H1 (cell line): ENCODE data around the gene DCN. TPM values are rescaled to one million over a fixed set of nuclear protein-coding genes. Genes with fewer than 3 reads are reported as not detected.

Experiments
- CTCF ChIA-PET: fragments of 300-600 bp; sonication (Branson Sonifier 250); formaldehyde crosslinking; loops from one replicate; lab custom pipeline; 2021; ENCODE audit not compliant: partially characterized antibody; lab: Charles Lee
- POLR2A ChIA-PET: fragments of 300-600 bp; sonication (Branson Sonifier 250); formaldehyde crosslinking; loops from one replicate; lab custom pipeline; 2021; ENCODE audit warnings: inconsistent platforms; ENCODE audit not compliant: partially characterized antibody; lab: Charles Lee
- DNase-seq, 2 experiments: peaks; one replicate each; pipeline versions ENCODE4 v3.0.0 to v3.0.0-alpha.2; 2010 to 2022; ENCODE audit warnings: low spot score in 2 of 2, low read depth in 1 of 2, mixed read lengths in 1 of 2
- FAIRE-seq: peaks from 2 replicates; lab custom pipeline; 2011; peaks lifted over from hg19 to GRCh38; lab: Jason Lieb, UNC
- H2AFZ ChIP-seq: 2 replicates; pipeline ENCODE4 v1.8.1; 2012; ENCODE audit warnings: low read length, inconsistent platforms
- H2AK5ac ChIP-seq: 2 replicates; pipeline ENCODE4 v1.6.1; 2013; ENCODE audit warnings: low read depth, low read length
- H2BK120ac ChIP-seq: replicated peaks from 2 replicates; pipeline ENCODE3; 2013; ENCODE audit warnings: low read depth, low read length, inconsistent platforms
- H2BK12ac ChIP-seq: 2 replicates; pipeline ENCODE4 v1.6.1; 2013; ENCODE audit warnings: low read depth, low read length
- H2BK15ac ChIP-seq: 2 replicates; pipeline ENCODE4 v1.6.1; 2013; ENCODE audit warnings: low read length
- H2BK20ac ChIP-seq: 2 replicates; pipeline ENCODE4 v1.6.1; 2013; ENCODE audit warnings: low read length
- H2BK5ac ChIP-seq: 2 replicates; pipeline ENCODE4 v1.6.1; 2013; ENCODE audit warnings: low read depth, low read length
- H3K14ac ChIP-seq: 2 replicates; pipeline ENCODE4 v1.6.1; 2013; ENCODE audit warnings: inconsistent platforms; ENCODE audit not compliant: insufficient read length
- H3K18ac ChIP-seq: 2 replicates; pipeline ENCODE4 v1.6.1; 2013; ENCODE audit warnings: low read length; ENCODE audit errors: extremely low read depth
- H3K23ac ChIP-seq: 2 replicates; pipeline ENCODE4 v1.6.1; 2013; ENCODE audit warnings: inconsistent platforms; ENCODE audit not compliant: insufficient read length
- H3K23me2 ChIP-seq: 2 replicates; pipeline ENCODE4 v1.6.1; 2013; ENCODE audit warnings: low read depth, low read length
- H3K27ac ChIP-seq: 2 replicates; pipeline ENCODE4 v1.6.1; 2011; ENCODE audit warnings: low read depth, low read length, inconsistent platforms
- H3K27me3 ChIP-seq, 4 experiments: replicated peaks in 1 of 4; 1 replicate in 1 of 4; 2 replicates in 3 of 4; pipeline versions ENCODE4 v1.6.1 to v1.8.1; 2011 to 2013; ENCODE audit warnings: low read length in 3 of 4, mild to moderate bottlenecking in 3 of 4, inconsistent platforms in 2 of 4, mixed read lengths in 2 of 4, moderate library complexity in 1 of 4; ENCODE audit not compliant: control insufficient read depth in 3 of 4, insufficient read depth in 3 of 4; ENCODE audit errors: extremely low read depth in 1 of 4
- H3K36me3 ChIP-seq, 4 experiments: 2 replicates each; pipeline versions ENCODE4 v1.6.1 to v1.8.1; 2011 to 2013; ENCODE audit warnings: mild to moderate bottlenecking in 4 of 4, low read length in 3 of 4, moderate library complexity in 2 of 4, control low read depth in 1 of 4, inconsistent platforms in 1 of 4; ENCODE audit not compliant: insufficient read depth in 4 of 4, control insufficient read depth in 2 of 4
- H3K4ac ChIP-seq: replicated peaks from 2 replicates; pipeline ENCODE3; 2013; ENCODE audit warnings: low read length, low read depth, mixed read lengths, inconsistent platforms; ENCODE audit not compliant: insufficient read length
- H3K4me1 ChIP-seq, 4 experiments: replicated peaks in 1 of 4; 1 replicate in 1 of 4; 2 replicates in 3 of 4; pipeline versions ENCODE4 v1.6.1 to v1.8.1; 2011 to 2013; ENCODE audit warnings: low read length in 3 of 4, inconsistent platforms in 2 of 4, mixed read lengths in 1 of 4; ENCODE audit not compliant: insufficient read depth in 4 of 4, control insufficient read depth in 3 of 4
- H3K4me2 ChIP-seq, 2 experiments: 2 replicates each; pipeline versions ENCODE4 v1.6.1 to v1.8.1; 2011 to 2013; ENCODE audit warnings: low read depth in 2 of 2, low read length in 2 of 2, control low read depth in 1 of 2, inconsistent platforms in 1 of 2, mild to moderate bottlenecking in 1 of 2; ENCODE audit not compliant: insufficient read depth in 1 of 2
- H3K4me3 ChIP-seq, 4 experiments: fragments of 200-600, 300-600 bp in 1 of 4; sonication (generic), shearing (Covaris generic), sonication (Bioruptor Twin) in 1 of 4; 2 replicates each; pipeline versions ENCODE4 v1.5.1 to v1.8.1; 2011 to 2016; ENCODE audit warnings: low read length in 4 of 4, low read depth in 3 of 4, control low read depth in 2 of 4, inconsistent platforms in 2 of 4, mild to moderate bottlenecking in 2 of 4, mixed read lengths in 1 of 4, moderate library complexity in 1 of 4; ENCODE audit not compliant: insufficient read depth in 2 of 4; ENCODE audit errors: extremely low read depth in 1 of 4
- H3K56ac ChIP-seq: replicated peaks from 2 replicates; pipeline ENCODE3; 2013; ENCODE audit warnings: low read depth, mild to moderate bottlenecking, mixed read lengths, low read length, inconsistent platforms; ENCODE audit not compliant: insufficient read length
- H3K79me1 ChIP-seq: 2 replicates; pipeline ENCODE4 v1.6.1; 2013; ENCODE audit warnings: low read depth, low read length, control low read depth
- H3K79me2 ChIP-seq, 2 experiments: 2 replicates each; pipeline versions ENCODE4 v1.6.1 to v1.8.1; 2012 to 2013; ENCODE audit warnings: low read length in 2 of 2, mild to moderate bottlenecking in 2 of 2, inconsistent platforms in 1 of 2; ENCODE audit not compliant: insufficient read depth in 2 of 2, control insufficient read depth in 1 of 2
- H3K9ac ChIP-seq, 4 experiments: replicated peaks in 1 of 4; 1 replicate in 1 of 4; 2 replicates in 3 of 4; pipeline versions ENCODE4 v1.6.1 to v1.8.1; 2011 to 2013; ENCODE audit warnings: low read depth in 3 of 4, low read length in 3 of 4, control low read depth in 2 of 4, mild to moderate bottlenecking in 2 of 4, moderate library complexity in 2 of 4, inconsistent platforms in 1 of 4; ENCODE audit errors: extremely low read depth in 1 of 4
- H3K9me3 ChIP-seq, 2 experiments: 2 replicates each; pipeline versions ENCODE4 v1.6.1 to v1.8.1; 2012 to 2013; ENCODE audit warnings: mild to moderate bottlenecking in 2 of 2, moderate library complexity in 2 of 2, control low read depth in 1 of 2, inconsistent platforms in 1 of 2, low read depth in 1 of 2, low read length in 1 of 2, mixed read lengths in 1 of 2; ENCODE audit not compliant: insufficient read depth in 2 of 2
- H4K20me1 ChIP-seq, 2 experiments: replicated peaks in 1 of 2; 2 replicates each; pipeline versions ENCODE3 to v1.8.1; 2011 to 2013; ENCODE audit warnings: inconsistent platforms in 2 of 2, low read length in 2 of 2, mild to moderate bottlenecking in 1 of 2; ENCODE audit not compliant: insufficient read depth in 2 of 2, control insufficient read depth in 1 of 2
- H4K5ac ChIP-seq: 2 replicates; pipeline ENCODE4 v1.6.1; 2013; ENCODE audit warnings: low read length, low read depth, mixed read lengths, inconsistent platforms; ENCODE audit not compliant: insufficient read length
- H4K8ac ChIP-seq: 2 replicates; pipeline ENCODE4 v1.8.0; 2013; ENCODE audit warnings: mild to moderate bottlenecking, moderate library complexity, low read length, inconsistent platforms; ENCODE audit not compliant: insufficient read depth; ENCODE audit errors: extremely low read depth
- H4K91ac ChIP-seq: replicated peaks from 2 replicates; pipeline ENCODE3; 2013; ENCODE audit warnings: low read length, mixed read lengths, inconsistent platforms; ENCODE audit not compliant: insufficient read length
- ASH2L ChIP-seq: fragments of 200-600, 300-600 bp; sonication (generic); IDR thresholded peaks from one replicate; pipeline ENCODE4 v1.7.1; 2017; ENCODE audit warnings: low read length
- CREB1 ChIP-seq: IDR thresholded peaks from 2 replicates; pipeline ENCODE4 v1.6.1; 2012; ENCODE audit warnings: inconsistent platforms
- CTBP2 ChIP-seq: IDR thresholded peaks from 2 replicates; pipeline ENCODE4 v1.7.0; 2011; ENCODE audit warnings: borderline replicate concordance, mild to moderate bottlenecking, moderate library complexity, mixed read lengths, low read length; ENCODE audit not compliant: insufficient read depth, insufficient read length
- HDAC2 ChIP-seq, 2 experiments: fragments of 300-600 bp in 1 of 2; sonication (generic) in 1 of 2; IDR thresholded peaks; 2 replicates each; pipeline ENCODE4 v1.6.1; 2011 to 2012; ENCODE audit warnings: low read depth in 2 of 2, low read length in 2 of 2, mild to moderate bottlenecking in 2 of 2, moderate library complexity in 2 of 2, borderline replicate concordance in 1 of 2, inconsistent platforms in 1 of 2
- KDM4A ChIP-seq: IDR thresholded peaks from one replicate; pipeline ENCODE4 v1.7.1; 2012; ENCODE audit warnings: low read depth, mild to moderate bottlenecking, moderate library complexity, low read length, inconsistent platforms; ENCODE audit not compliant: severe bottlenecking
- POLR2A ChIP-seq, 2 experiments: IDR thresholded peaks; 1 replicate in 1 of 2; 2 replicates in 1 of 2; pipeline ENCODE4 v1.6.1; 2011; ENCODE audit warnings: low read depth in 2 of 2, low read length in 2 of 2, mild to moderate bottlenecking in 2 of 2; ENCODE audit errors: control extremely low read depth in 1 of 2
- POLR2AphosphoS5 ChIP-seq: IDR thresholded peaks from 2 replicates; pipeline ENCODE4 v1.6.1; 2011; ENCODE audit warnings: low read depth, low read length
- RAD21 ChIP-seq, 2 experiments: IDR thresholded peaks in 1 of 2; conservative IDR thresholded peaks in 1 of 2; 2 replicates each; pipeline ENCODE4 v1.6.1; 2011; ENCODE audit warnings: low read depth in 2 of 2, low read length in 2 of 2, improper control_type of control experiment in 1 of 2, inconsistent platforms in 1 of 2, mild to moderate bottlenecking in 1 of 2, moderate library complexity in 1 of 2
- TAF7 ChIP-seq: optimal IDR thresholded peaks from 2 replicates; pipeline ENCODE3; 2011; ENCODE audit warnings: low read depth, mild to moderate bottlenecking, inconsistent platforms, low read length, moderate library complexity, borderline replicate concordance
- polyA plus RNA-seq, 7 experiments: library from polyadenylated mRNA; depleted of rRNA in 3 of 7; stranded (reverse) in 5 of 7; unstranded in 2 of 7; fragments of >200 nt in 5 of 7; fragments of 200-250 nt in 2 of 7; gene quantifications; 1 replicate in 5 of 7; 2 replicates in 1 of 7; 4 replicates in 1 of 7; pipeline versions ENCODE4 v1.2.1 to v1.2.3, GENCODE V29; 2011 to 2013; ENCODE audit warnings: missing spikeins in 2 of 7, mixed read lengths in 2 of 7
- total RNA-seq: library from RNA; stranded (reverse); fragmentation: NEBNext Ultra II Directional; extraction: Animal tissue kit (Norgen Biotek cat#: 25700); gene quantifications from 2 replicates; pipeline ENCODE4 v1.2.1, GENCODE V29; 2021
- TF ChIP-seq, protein P1 (sequence below): IDR thresholded peaks from 2 replicates; pipeline ENCODE4 v1.6.1; 2012; ENCODE audit warnings: inconsistent platforms
- TF ChIP-seq, protein P2 (sequence below): IDR thresholded peaks from 2 replicates; pipeline ENCODE4 v1.6.1; 2011; ENCODE audit warnings: low read depth, mild to moderate bottlenecking, low read length; ENCODE audit not compliant: insufficient read depth
- TF ChIP-seq, protein P3 (sequence below): IDR thresholded peaks from 2 replicates; pipeline ENCODE4 v1.6.1; 2012; ENCODE audit warnings: low read length, inconsistent platforms

The DCN gene
- total and polyA plus RNA-seq, 2 of the 8 experiments (the other 6 are each of a cell fraction or from before 2014, with no cell fraction given), result not detected

DNA sequence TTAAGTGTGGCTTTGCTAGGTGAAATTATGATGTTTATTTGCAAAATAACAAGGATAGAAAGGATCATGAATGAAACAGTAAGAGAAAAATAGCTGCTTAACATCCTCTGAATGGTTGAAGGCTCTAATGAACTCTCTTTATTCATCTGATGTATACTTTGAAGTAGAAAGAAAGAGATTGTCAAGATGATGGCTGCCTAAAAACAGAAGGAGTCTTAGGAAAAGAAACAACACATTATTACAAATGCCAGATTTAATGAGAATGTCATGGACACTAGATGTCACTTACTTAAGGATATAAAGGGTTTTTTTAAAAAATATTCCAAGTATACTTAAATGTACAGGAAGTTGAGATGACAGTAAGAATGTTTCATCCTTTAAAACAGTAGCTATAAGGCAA is 21.6 kb downstream of the DCN start:
- Histone ChIP-seq H4K5ac (no peak overlapping the region), H4K91ac (no peak overlapping the region), H2AFZ (no peak overlapping the region; the same call in 1 of the 2 replicates), H3K79me2 (no peaks in the 10 kb centered on the region), H3K9ac (no peak overlapping the region), H3K27ac (no peak overlapping the region), H2BK12ac (no peak overlapping the region), H3K4me3 (no peak overlapping the region), H3K4me1 (no peaks in the 10 kb centered on the region), H2BK5ac (no peak overlapping the region), H3K36me3 (no peaks in the 10 kb centered on the region), H3K27me3 (no peaks in the 10 kb centered on the region), H4K8ac (no peak overlapping the region), H3K14ac (no peak overlapping the region), H2AK5ac (no peak overlapping the region), H3K9me3 (no peaks in the 10 kb centered on the region), H3K23me2 (no peaks in the 10 kb centered on the region), H2BK15ac (no peak overlapping the region), H3K79me1 (no peaks in the 10 kb centered on the region), H3K4ac (no peak overlapping the region), H3K56ac (no peak overlapping the region), H3K4me2 (no peak overlapping the region), H3K18ac (no peak overlapping the region), H2BK120ac (no peak overlapping the region), H4K20me1 (no peaks in the 10 kb centered on the region), H2BK20ac (no peak overlapping the region), H3K23ac (no peak overlapping the region)
- ChIA-PET POLR2A (no interaction called here), CTCF (interaction anchor here (0.8 to 1.3 kb wide), 3 partner anchors 12 to 165 kb away, joined by 4 to 5 read pairs (median 4); no protein-coding TSS in a partner anchor)
- FAIRE-seq, result no peak
- DNase-seq, result no peak
- no peak for TF ChIP-seq RAD21 (IDR thresholded peaks at IDR 0.05 in 1 of 2, conservative IDR thresholded peaks at IDR 0.05 in 1 of 2; ENCODE audit: low read depth in 2 of 2, low read length in 2 of 2)
- TF ChIP-seq POLR2A (IDR thresholded peaks at IDR 0.05; ENCODE audit: control extremely low read depth in 1 of 2, low read depth in 2 of 2, low read length in 2 of 2), result no peak
- no peak for TF ChIP-seq HDAC2 (IDR thresholded peaks at IDR 0.05; ENCODE audit: borderline replicate concordance in 1 of 2, low read depth in 2 of 2, low read length in 2 of 2)
- TF ChIP-seq CREB1, result no peak
- TF ChIP-seq, protein P1, sequence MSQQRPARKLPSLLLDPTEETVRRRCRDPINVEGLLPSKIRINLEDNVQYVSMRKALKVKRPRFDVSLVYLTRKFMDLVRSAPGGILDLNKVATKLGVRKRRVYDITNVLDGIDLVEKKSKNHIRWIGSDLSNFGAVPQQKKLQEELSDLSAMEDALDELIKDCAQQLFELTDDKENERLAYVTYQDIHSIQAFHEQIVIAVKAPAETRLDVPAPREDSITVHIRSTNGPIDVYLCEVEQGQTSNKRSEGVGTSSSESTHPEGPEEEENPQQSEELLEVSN, result no peak
- TF ChIP-seq KDM4A, result no peak
- TF ChIP-seq TAF7, result no peak
- TF ChIP-seq POLR2AphosphoS5, result no peak
- TF ChIP-seq, protein P2, sequence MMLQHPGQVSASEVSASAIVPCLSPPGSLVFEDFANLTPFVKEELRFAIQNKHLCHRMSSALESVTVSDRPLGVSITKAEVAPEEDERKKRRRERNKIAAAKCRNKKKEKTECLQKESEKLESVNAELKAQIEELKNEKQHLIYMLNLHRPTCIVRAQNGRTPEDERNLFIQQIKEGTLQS, result no peak
- TF ChIP-seq, protein P3, sequence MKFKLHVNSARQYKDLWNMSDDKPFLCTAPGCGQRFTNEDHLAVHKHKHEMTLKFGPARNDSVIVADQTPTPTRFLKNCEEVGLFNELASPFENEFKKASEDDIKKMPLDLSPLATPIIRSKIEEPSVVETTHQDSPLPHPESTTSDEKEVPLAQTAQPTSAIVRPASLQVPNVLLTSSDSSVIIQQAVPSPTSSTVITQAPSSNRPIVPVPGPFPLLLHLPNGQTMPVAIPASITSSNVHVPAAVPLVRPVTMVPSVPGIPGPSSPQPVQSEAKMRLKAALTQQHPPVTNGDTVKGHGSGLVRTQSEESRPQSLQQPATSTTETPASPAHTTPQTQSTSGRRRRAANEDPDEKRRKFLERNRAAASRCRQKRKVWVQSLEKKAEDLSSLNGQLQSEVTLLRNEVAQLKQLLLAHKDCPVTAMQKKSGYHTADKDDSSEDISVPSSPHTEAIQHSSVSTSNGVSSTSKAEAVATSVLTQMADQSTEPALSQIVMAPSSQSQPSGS, result no peak
- TF ChIP-seq ASH2L, result no peak
- no peak for TF ChIP-seq CTBP2
